Right lobe of liver (tissue), 4 donors: ENCODE measurements around the gene COL5A1.

Experiments
- CTCF ChIP-seq, 4 donors: fragments of 200-600 bp in 3 of 4; fragments of 450-650 bp in 1 of 4; IDR thresholded peaks; one replicate each; pipeline versions ENCODE4 v1.5.1 to v1.8.0; 2016 to 2022; ENCODE audit warnings: antibody characterized with exemption in 4 of 4, mild to moderate bottlenecking in 2 of 4
- POLR2A ChIP-seq: fragments of 450-650 bp; IDR thresholded peaks from one replicate; pipeline ENCODE4 v1.6.1; 2017; ENCODE audit warnings: antibody characterized with exemption, mild to moderate bottlenecking
- donor health status: DM: no; HTN: no; CAD: no.
- donor health status: DM: no; HTN: no; CAD: no.
- donor health status: DM: no; HTN: yes; CAD: no.

- TF ChIP-seq CTCF (IDR thresholded peaks at IDR 0.05), result no peak
- TF ChIP-seq POLR2A, result no peak
Measured at GRCh38 chr9:134843740-134844139, 202.1 kb downstream of the COL5A1 start.
